Lung (tissue), 12 donors: ENCODE data around the gene TMEM164. TPM values are rescaled to one million over a fixed set of nuclear protein-coding genes. Genes with fewer than 3 reads are reported as not detected.

Experiments used
- ATAC-seq: fragments of 200-7000 bp; cut with Tn5 transposase; one replicate; pipeline ENCODE4 v1.9.1; 2020; ENCODE audit warnings: moderate number of reproducible peaks; ENCODE audit not compliant: insufficient read depth, low FRiP score
- DNase-seq, 3 donors: peaks; one replicate each; pipeline ENCODE4 v3.0.0-alpha.2; 2013 to 2017
- H3K27ac ChIP-seq, 2 donors: one replicate each; pipeline ENCODE4 v1.5.1; 2013; ENCODE audit warnings: mild to moderate bottlenecking in 2 of 2, moderate library complexity in 2 of 2, control low read depth in 1 of 2, inconsistent platforms in 1 of 2, low read depth in 1 of 2, low read length in 1 of 2
- H3K27me3 ChIP-seq, 3 donors: one replicate each; pipeline ENCODE4 v1.5.1; 2013; ENCODE audit warnings: low read length in 2 of 3; ENCODE audit not compliant: control insufficient read depth in 3 of 3, insufficient read depth in 3 of 3
- H3K36me3 ChIP-seq, 4 donors: one replicate each; pipeline ENCODE4 v1.5.1; 2013; ENCODE audit warnings: low read length in 4 of 4, mild to moderate bottlenecking in 1 of 4, moderate library complexity in 1 of 4; ENCODE audit not compliant: control insufficient read depth in 4 of 4, insufficient read depth in 4 of 4
- H3K4me1 ChIP-seq, 5 donors: one replicate each; pipeline ENCODE4 v1.5.1; 2013; ENCODE audit warnings: low read length in 5 of 5, mild to moderate bottlenecking in 2 of 5, moderate library complexity in 1 of 5; ENCODE audit not compliant: control insufficient read depth in 5 of 5, insufficient read depth in 5 of 5
- H3K4me3 ChIP-seq: one replicate; pipeline ENCODE4 v1.5.1; 2013; ENCODE audit warnings: mild to moderate bottlenecking, control low read depth, moderate library complexity
- H3K9ac ChIP-seq, 2 donors: one replicate each; pipeline ENCODE4 v1.5.1; 2013; ENCODE audit warnings: low read length in 2 of 2, control low read depth in 1 of 2; ENCODE audit not compliant: insufficient read depth in 1 of 2
- H3K9me3 ChIP-seq, 4 donors: one replicate each; pipeline ENCODE4 v1.5.1; 2013; ENCODE audit warnings: low read length in 3 of 4, mild to moderate bottlenecking in 1 of 4, moderate library complexity in 1 of 4; ENCODE audit not compliant: control insufficient read depth in 4 of 4, insufficient read depth in 3 of 4
- WGBS, 2 donors: extraction: QIAGEN DNeasy Blood & Tissue Kit; methylation state at CpG; one replicate each; pipeline ENCODE4 v1.1.7; 2013; 5-methylcytosine and 5-hydroxymethylcytosine counted together
- polyA plus RNA-seq, 2 donors: library from polyadenylated mRNA; stranded (reverse); fragments of 200-250 nt; gene quantifications; one replicate each; pipeline ENCODE4 v1.2.1, GENCODE V29; 2013
- total RNA-seq, 2 donors: library from RNA; depleted of rRNA in 1 of 2; stranded (reverse); fragments of >200 nt in 1 of 2; gene quantifications; one replicate each; pipeline ENCODE4 v1.2.1, GENCODE V29; 2014 to 2021
- TF ChIP-seq, protein P1 (sequence below): IDR thresholded peaks from 2 replicates; pipeline ENCODE4 v1.5.1; 2012; ENCODE audit warnings: mild to moderate bottlenecking; ENCODE audit errors: control extremely low read depth, extremely low read depth
- donor health status: control.
- donor health status: control.
- donor health status: Bipolar disorder and iron deficiency.
- donor health status: healthy.
- donor health status: DM: yes; HTN: yes; CAD: no.

TMEM164 gene
- total and polyA plus RNA-seq, 4 donors: 22.4 to 87.0 (median 38.0) TPM

DNA sequence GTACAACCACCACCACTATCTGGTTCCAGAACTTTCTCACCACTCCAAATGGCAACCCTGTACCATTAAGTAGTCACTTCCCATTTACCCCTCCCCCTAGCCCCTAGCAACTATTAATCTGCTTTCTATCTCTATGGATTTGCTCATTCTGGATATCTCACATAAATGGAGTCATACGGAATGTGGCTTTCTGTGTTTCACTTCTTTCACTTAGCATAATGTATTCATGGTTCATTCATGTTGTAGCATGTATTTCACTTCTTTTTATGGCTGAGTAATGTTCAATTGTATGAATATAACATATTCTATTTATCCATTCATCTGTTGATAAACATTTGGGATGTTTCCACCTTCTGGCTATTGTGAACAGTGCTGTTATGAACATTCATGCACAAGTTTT lies 210.3 kb downstream of the TMEM164 start:
- Histone ChIP-seq H3K9me3 (no peaks in the 10 kb centered on the region), H3K4me3 (no peak overlapping the region), H3K4me1 (peaks cover 0 to 2% (median 0%) of the 10 kb centered on the region in 5 donors), H3K36me3 (no peaks in the 10 kb centered on the region), H3K27me3 (peaks cover 0 to 25% (median 22%) of the 10 kb centered on the region in 3 donors), H3K27ac (no peak overlapping the region), H3K9ac (no peak overlapping the region)
- ATAC-seq: no peak
- 85 to 95% methylated on average over 1 of the region's 1 CpG for WGBS, 2 donors
- no peak for DNase-seq
- TF ChIP-seq, protein P1, sequence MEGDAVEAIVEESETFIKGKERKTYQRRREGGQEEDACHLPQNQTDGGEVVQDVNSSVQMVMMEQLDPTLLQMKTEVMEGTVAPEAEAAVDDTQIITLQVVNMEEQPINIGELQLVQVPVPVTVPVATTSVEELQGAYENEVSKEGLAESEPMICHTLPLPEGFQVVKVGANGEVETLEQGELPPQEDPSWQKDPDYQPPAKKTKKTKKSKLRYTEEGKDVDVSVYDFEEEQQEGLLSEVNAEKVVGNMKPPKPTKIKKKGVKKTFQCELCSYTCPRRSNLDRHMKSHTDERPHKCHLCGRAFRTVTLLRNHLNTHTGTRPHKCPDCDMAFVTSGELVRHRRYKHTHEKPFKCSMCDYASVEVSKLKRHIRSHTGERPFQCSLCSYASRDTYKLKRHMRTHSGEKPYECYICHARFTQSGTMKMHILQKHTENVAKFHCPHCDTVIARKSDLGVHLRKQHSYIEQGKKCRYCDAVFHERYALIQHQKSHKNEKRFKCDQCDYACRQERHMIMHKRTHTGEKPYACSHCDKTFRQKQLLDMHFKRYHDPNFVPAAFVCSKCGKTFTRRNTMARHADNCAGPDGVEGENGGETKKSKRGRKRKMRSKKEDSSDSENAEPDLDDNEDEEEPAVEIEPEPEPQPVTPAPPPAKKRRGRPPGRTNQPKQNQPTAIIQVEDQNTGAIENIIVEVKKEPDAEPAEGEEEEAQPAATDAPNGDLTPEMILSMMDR: no peak

DNA sequence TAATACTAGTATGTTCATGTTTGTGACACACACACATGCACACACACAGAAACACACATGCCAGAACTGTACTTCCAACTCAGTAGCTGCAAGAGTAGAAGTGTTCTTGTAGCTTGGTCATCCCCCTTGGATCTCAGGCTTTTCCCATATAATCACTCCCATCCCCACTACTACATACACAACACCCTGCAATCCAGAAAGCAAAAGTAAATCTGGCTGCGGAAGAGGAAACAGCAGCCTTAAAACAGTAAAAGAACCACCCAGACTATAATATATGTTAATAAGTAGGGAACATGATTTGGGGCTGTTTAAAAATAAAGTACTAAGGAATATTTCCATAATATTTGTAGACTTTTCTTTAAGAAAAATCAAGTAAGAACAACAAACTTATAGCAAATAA lies 211.8 kb downstream of the TMEM164 start:
- Histone ChIP-seq H3K27ac (no peak overlapping the region), H3K9me3 (no peaks in the 10 kb centered on the region), H3K4me1 (peaks cover 0 to 2% (median 0%) of the 10 kb centered on the region in 5 donors), H3K27me3 (peaks cover 0 to 22% (median 20%) of the 10 kb centered on the region in 3 donors), H3K9ac (no peak overlapping the region), H3K4me3 (no peak overlapping the region), H3K36me3 (no peaks in the 10 kb centered on the region)
- DNase-seq (no peak), ATAC-seq (no peak)
- TF ChIP-seq, protein P1: no peak
- WGBS, 2 donors: 59 to 81% methylated on average over 1 of the region's 1 CpG

DNA sequence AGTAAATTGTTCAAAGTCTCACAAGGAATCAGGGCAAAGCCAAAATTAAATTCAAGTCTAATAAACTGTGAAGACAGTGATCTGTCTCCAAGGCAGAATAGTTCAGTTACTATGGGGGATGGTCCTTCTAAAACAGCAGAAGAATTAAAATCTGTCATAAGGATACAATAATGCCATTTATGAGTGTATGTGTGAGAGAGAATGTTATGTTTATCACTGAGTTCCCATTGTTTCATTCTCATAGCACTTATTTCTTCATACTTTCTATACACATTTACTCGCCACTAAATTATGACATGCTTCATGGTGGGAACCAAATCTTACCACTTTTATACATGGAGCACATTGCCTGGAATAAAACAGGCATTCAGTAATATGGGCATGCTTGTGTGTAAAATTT lies 212.5 kb downstream of the TMEM164 start:
- no peak overlapping the region for H3K27ac ChIP-seq
- TF ChIP-seq, protein P1: no peak

DNA sequence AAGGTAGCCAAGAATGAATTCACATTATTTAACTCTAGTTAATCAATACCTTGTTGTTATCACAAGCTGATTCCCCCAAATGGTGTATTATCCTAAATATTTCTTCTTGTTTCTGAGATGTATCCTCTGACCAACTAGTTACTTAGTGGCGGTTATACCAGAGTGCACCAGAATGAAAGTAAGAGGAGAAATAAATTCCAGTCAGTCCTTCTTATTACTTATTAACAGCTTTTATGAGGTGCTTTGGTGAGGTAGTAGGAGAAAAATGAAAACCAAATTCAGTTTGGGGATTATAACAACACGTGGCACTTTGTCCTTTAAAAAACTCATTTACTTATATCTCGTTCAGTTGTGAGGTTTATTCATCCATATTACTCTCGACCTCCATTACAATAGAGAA lies 213.1 kb downstream of the TMEM164 start:
- Histone ChIP-seq H3K9ac (no peak overlapping the region), H3K36me3 (no peaks in the 10 kb centered on the region), H3K9me3 (no peaks in the 10 kb centered on the region), H3K27ac (no peak overlapping the region), H3K27me3 (peaks cover 0 to 21% (median 14%) of the 10 kb centered on the region in 3 donors), H3K4me3 (no peak overlapping the region), H3K4me1 (no peaks in the 10 kb centered on the region)
- 67 to 89% methylated on average over 4 of the region's 4 CpGs for WGBS, 2 donors
- no peak for ATAC-seq
- DNase-seq: peak in 1 of 3 donors; percentile 12
- TF ChIP-seq, protein P1: no peak

More for the DNA sequence above, 212.5 kb downstream of the TMEM164 start:
- ATAC-seq (no peak), DNase-seq (no peak)
- peaks cover 0 to 2% (median 0%) of the 10 kb centered on the region in 5 donors for H3K4me1 ChIP-seq
- 70 to 83% methylated on average over 1 of the region's 1 CpG for WGBS, 2 donors
- no peaks in the 10 kb centered on the region for H3K9me3 ChIP-seq
- H3K9ac ChIP-seq: no peak overlapping the region
- H3K4me3 ChIP-seq: no peak overlapping the region
- H3K27me3 ChIP-seq: peaks cover 0 to 21% (median 20%) of the 10 kb centered on the region in 3 donors
- H3K36me3 ChIP-seq: no peaks in the 10 kb centered on the region
